Measurements from ENCODE around the gene FGF14.

FGF14 gene

GRCh38 chr13:102040812-102041211 lies 361.0 kb downstream of the FGF14 start:
- Histone ChIP-seq H3K27ac (ENCODE audit: low read depth, low read length) (no peak overlapping the region), H3K4me3 (ENCODE audit: low read depth, low read length) (no peak overlapping the region), H3K4me1 (ENCODE audit: control insufficient read depth, insufficient read depth, low read length) (no peaks in the 10 kb centered on the region), H3K9me3 (ENCODE audit: control insufficient read depth, insufficient read depth, low read length) (no peaks in the 10 kb centered on the region), H3K36me3 (ENCODE audit: control insufficient read depth, insufficient read depth, low read length) (no peaks in the 10 kb centered on the region), H3K27me3 (ENCODE audit: control insufficient read depth, insufficient read depth, low read length) (no peaks in the 10 kb centered on the region), H3K9ac (ENCODE audit: low read depth, low read length) (no peak overlapping the region)

GRCh38 chr13:102039264-102039663 lies 362.6 kb downstream of the FGF14 start:
- no peaks in the 10 kb centered on the region for H3K27me3 ChIP-seq (ENCODE audit: control insufficient read depth, insufficient read depth, low read length)
- H3K36me3 ChIP-seq (ENCODE audit: control insufficient read depth, insufficient read depth, low read length), result no peaks in the 10 kb centered on the region
- no peaks in the 10 kb centered on the region for H3K4me1 ChIP-seq (ENCODE audit: control insufficient read depth, insufficient read depth, low read length)
- H3K9ac ChIP-seq (ENCODE audit: low read depth, low read length), result no peak overlapping the region
- H3K4me3 ChIP-seq (ENCODE audit: low read depth, low read length), result no peak overlapping the region
- no peaks in the 10 kb centered on the region for H3K9me3 ChIP-seq (ENCODE audit: control insufficient read depth, insufficient read depth, low read length)
- no peak overlapping the region for H3K27ac ChIP-seq (ENCODE audit: low read depth, low read length)

- no peaks in the 10 kb centered on the region for H3K9me3 ChIP-seq (ENCODE audit: control insufficient read depth, insufficient read depth, low read length)
- no peaks in the 10 kb centered on the region for H3K36me3 ChIP-seq (ENCODE audit: control insufficient read depth, insufficient read depth, low read length)
- no peak overlapping the region for H3K27ac ChIP-seq (ENCODE audit: low read depth, low read length)
- no peak overlapping the region for H3K4me3 ChIP-seq (ENCODE audit: low read depth, low read length)
- H3K9ac ChIP-seq (ENCODE audit: low read depth, low read length), result no peak overlapping the region
- no peaks in the 10 kb centered on the region for H3K27me3 ChIP-seq (ENCODE audit: control insufficient read depth, insufficient read depth, low read length)
- no peaks in the 10 kb centered on the region for H3K4me1 ChIP-seq (ENCODE audit: control insufficient read depth, insufficient read depth, low read length)
These were observed 363.1 kb downstream of the FGF14 start for GRCh38 chr13:102038787-102039186.

DNA sequence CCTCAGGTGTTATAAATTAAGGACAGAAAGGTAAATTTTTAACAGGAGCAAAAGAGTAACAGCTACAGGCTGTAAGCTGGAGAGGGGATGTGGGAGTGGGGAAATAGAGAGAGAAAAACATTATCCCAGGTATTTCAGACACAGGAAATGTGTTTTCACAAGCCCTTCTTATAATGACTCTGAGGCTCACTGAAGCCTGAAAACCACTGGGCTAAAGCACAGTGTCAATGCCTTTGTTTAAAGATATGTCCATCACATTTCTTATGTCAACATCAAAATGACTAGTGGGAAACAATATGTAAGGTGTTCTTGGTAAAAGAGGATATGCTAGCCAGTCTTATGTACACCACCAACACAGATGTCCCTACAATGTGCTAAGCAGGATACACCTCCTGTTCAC lies 365.9 kb downstream of the FGF14 start:
- Histone ChIP-seq H3K36me3 (ENCODE audit: control insufficient read depth, insufficient read depth, low read length) (no peaks in the 10 kb centered on the region), H3K4me1 (ENCODE audit: control insufficient read depth, insufficient read depth, low read length) (no peaks in the 10 kb centered on the region), H3K27me3 (ENCODE audit: control insufficient read depth, insufficient read depth, low read length) (no peaks in the 10 kb centered on the region), H3K9ac (ENCODE audit: low read depth, low read length) (no peak overlapping the region), H3K4me3 (ENCODE audit: low read depth, low read length) (no peak overlapping the region), H3K27ac (ENCODE audit: low read depth, low read length) (no peak overlapping the region), H3K9me3 (ENCODE audit: control insufficient read depth, insufficient read depth, low read length) (no peaks in the 10 kb centered on the region)

DNA sequence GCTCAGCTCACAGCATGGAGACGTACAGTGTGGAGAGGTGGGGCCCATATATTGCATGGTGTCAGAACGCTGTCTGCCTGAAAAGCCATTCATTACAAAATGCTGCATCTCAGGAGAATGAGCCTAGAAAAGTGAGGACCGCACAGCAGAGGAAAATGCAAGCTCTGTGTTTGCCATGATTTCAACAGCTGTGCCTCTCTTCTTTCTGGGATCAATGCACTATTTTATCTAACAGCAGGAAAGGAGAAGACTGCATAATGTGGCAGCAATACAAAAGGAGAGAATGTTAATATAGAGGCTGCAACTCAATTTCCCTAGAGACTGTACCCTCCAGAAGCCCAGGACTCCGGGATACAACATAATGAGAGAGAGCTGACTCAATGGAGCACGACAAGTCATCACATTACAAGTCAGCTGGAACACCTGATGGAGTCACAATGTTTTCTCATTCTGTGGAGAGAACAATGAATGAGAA lies 368.0 kb downstream of the FGF14 start:
- Histone ChIP-seq H3K27me3 (ENCODE audit: control insufficient read depth, insufficient read depth, low read length) (no peaks in the 10 kb centered on the region), H3K4me3 (ENCODE audit: low read depth, low read length) (no peak overlapping the region), H3K9me3 (ENCODE audit: control insufficient read depth, insufficient read depth, low read length) (no peaks in the 10 kb centered on the region), H3K27ac (ENCODE audit: low read depth, low read length) (no peak overlapping the region), H3K36me3 (ENCODE audit: control insufficient read depth, insufficient read depth, low read length) (no peaks in the 10 kb centered on the region), H3K4me1 (ENCODE audit: control insufficient read depth, insufficient read depth, low read length) (no peaks in the 10 kb centered on the region), H3K9ac (ENCODE audit: low read depth, low read length) (no peak overlapping the region)

DNA sequence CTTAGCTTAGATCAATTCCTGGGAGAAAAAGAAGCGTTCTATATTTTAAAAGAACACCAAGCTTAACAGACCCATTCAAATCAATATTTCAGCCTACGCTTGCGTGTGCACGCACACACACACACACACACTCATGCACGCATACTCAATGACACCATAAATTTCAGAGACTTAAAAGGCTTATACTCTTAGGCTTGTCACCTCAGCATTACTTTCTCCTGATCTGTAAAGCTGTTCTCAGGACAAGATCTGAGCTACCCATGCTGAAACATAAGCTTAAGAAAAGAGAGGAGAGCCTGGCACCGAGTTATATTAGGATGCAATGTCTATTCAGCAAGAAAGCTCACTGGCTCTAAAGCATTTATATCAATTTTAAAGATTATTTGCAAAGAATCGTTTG lies 368.5 kb downstream of the FGF14 start:
- no peak overlapping the region for H3K27ac ChIP-seq (ENCODE audit: low read depth, low read length)
- no peak overlapping the region for H3K9ac ChIP-seq (ENCODE audit: low read depth, low read length)
- no peaks in the 10 kb centered on the region for H3K36me3 ChIP-seq (ENCODE audit: control insufficient read depth, insufficient read depth, low read length)
- H3K9me3 ChIP-seq (ENCODE audit: control insufficient read depth, insufficient read depth, low read length), result no peaks in the 10 kb centered on the region
- no peaks in the 10 kb centered on the region for H3K27me3 ChIP-seq (ENCODE audit: control insufficient read depth, insufficient read depth, low read length)
- no peaks in the 10 kb centered on the region for H3K4me1 ChIP-seq (ENCODE audit: control insufficient read depth, insufficient read depth, low read length)
- H3K4me3 ChIP-seq (ENCODE audit: low read depth, low read length), result no peak overlapping the region

DNA sequence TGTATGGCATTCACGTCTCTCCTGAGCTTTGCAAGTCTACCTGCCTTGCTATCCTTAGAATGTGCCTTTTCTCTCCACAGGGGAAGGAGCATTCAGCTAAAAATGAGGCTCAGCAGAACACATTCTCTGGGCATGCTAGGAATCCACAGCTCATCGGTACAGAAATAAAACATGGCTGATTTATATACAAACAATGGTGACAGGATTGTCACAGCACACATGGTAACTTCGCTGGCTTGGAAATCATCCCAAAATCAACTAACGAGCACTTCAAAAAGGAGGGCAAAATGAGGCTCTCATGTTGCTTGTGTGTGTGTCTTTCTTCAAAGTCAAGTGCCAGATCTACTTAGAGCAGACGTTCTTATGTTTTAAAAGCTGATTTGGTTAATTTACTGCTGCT lies 373.0 kb downstream of the FGF14 start:
- no peak overlapping the region for H3K9ac ChIP-seq (ENCODE audit: low read depth, low read length)
- no peak overlapping the region for H3K27ac ChIP-seq (ENCODE audit: low read depth, low read length)
- H3K4me3 ChIP-seq (ENCODE audit: low read depth, low read length), result no peak overlapping the region
- no peaks in the 10 kb centered on the region for H3K27me3 ChIP-seq (ENCODE audit: control insufficient read depth, insufficient read depth, low read length)
- no peaks in the 10 kb centered on the region for H3K36me3 ChIP-seq (ENCODE audit: control insufficient read depth, insufficient read depth, low read length)
- no peaks in the 10 kb centered on the region for H3K4me1 ChIP-seq (ENCODE audit: control insufficient read depth, insufficient read depth, low read length)
- H3K9me3 ChIP-seq (ENCODE audit: control insufficient read depth, insufficient read depth, low read length), result no peaks in the 10 kb centered on the region

- no peaks in the 10 kb centered on the region for H3K36me3 ChIP-seq (ENCODE audit: control insufficient read depth, insufficient read depth, low read length)
- no peaks in the 10 kb centered on the region for H3K4me1 ChIP-seq (ENCODE audit: control insufficient read depth, insufficient read depth, low read length)
- H3K27me3 ChIP-seq (ENCODE audit: control insufficient read depth, insufficient read depth, low read length), result no peaks in the 10 kb centered on the region
- no peak overlapping the region for H3K27ac ChIP-seq (ENCODE audit: low read depth, low read length)
- H3K9ac ChIP-seq (ENCODE audit: low read depth, low read length), result no peak overlapping the region
- H3K9me3 ChIP-seq (ENCODE audit: control insufficient read depth, insufficient read depth, low read length), result no peaks in the 10 kb centered on the region
- H3K4me3 ChIP-seq (ENCODE audit: low read depth, low read length), result no peak overlapping the region
These were observed 373.6 kb downstream of the FGF14 start for GRCh38 chr13:102028206-102028605.

DNA sequence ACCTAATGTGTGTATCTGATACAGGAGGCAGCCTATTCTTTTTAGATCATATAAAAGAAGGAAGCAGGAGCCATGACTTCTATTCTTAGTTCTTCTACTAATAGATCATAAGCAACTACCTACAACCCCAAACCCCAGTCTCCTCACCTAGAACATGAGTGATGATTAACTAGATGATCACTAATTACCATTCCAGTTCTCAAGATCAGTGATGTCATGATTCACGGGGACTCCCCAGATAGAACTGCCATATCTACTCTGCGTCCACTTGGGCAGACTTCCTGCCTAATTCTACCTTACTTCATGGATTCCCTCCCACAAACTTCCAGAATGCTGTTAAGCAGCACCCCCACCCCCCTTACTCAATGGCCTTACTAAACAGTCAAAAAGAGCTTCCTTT lies 380.1 kb downstream of the FGF14 start:
- H3K27ac ChIP-seq (ENCODE audit: low read depth, low read length), result no peak overlapping the region
- H3K27me3 ChIP-seq (ENCODE audit: control insufficient read depth, insufficient read depth, low read length), result no peaks in the 10 kb centered on the region
- H3K36me3 ChIP-seq (ENCODE audit: control insufficient read depth, insufficient read depth, low read length), result no peaks in the 10 kb centered on the region
- peaks cover 10% of the 10 kb centered on the region; the same call in 1 of the 2 replicates for H3K9me3 ChIP-seq (ENCODE audit: control insufficient read depth, insufficient read depth, low read length)
- H3K4me3 ChIP-seq (ENCODE audit: low read depth, low read length), result no peak overlapping the region
- no peaks in the 10 kb centered on the region for H3K4me1 ChIP-seq (ENCODE audit: control insufficient read depth, insufficient read depth, low read length)
- no peak overlapping the region for H3K9ac ChIP-seq (ENCODE audit: low read depth, low read length)

- Histone ChIP-seq H3K36me3 (ENCODE audit: control insufficient read depth, insufficient read depth, low read length) (no peaks in the 10 kb centered on the region), H3K9ac (ENCODE audit: low read depth, low read length) (no peak overlapping the region), H3K27ac (ENCODE audit: low read depth, low read length) (no peak overlapping the region), H3K27me3 (ENCODE audit: control insufficient read depth, insufficient read depth, low read length) (no peaks in the 10 kb centered on the region), H3K4me1 (ENCODE audit: control insufficient read depth, insufficient read depth, low read length) (no peaks in the 10 kb centered on the region), H3K4me3 (ENCODE audit: low read depth, low read length) (no peak overlapping the region), H3K9me3 (ENCODE audit: control insufficient read depth, insufficient read depth, low read length) (peaks cover 10% of the 10 kb centered on the region; the same call in 1 of the 2 replicates)
These were observed 381.1 kb downstream of the FGF14 start for GRCh38 chr13:102020611-102021216.

DNA sequence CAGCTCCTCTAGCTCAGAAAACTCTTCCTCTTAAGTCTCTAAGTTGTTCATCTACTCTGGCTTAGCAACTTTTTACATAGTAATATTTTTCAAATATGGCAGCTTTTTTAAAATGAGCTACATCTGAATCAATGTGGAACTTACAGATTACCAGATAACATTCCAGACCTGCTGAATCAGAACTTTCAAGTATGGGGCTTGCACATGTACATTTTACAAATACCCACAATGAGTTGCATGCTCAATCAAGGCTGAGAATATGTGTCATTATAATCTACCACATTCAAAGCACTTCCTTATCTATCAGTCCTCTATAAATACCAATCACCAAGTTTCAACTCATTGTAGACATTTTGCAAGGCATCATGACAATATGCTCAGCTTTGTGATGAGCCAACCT lies 383.1 kb downstream of the FGF14 start:
- H3K4me3 ChIP-seq (ENCODE audit: low read depth, low read length), result no peak overlapping the region
- no peak overlapping the region for H3K9ac ChIP-seq (ENCODE audit: low read depth, low read length)
- H3K27ac ChIP-seq (ENCODE audit: low read depth, low read length), result no peak overlapping the region
- H3K27me3 ChIP-seq (ENCODE audit: control insufficient read depth, insufficient read depth, low read length), result no peaks in the 10 kb centered on the region
- H3K9me3 ChIP-seq (ENCODE audit: control insufficient read depth, insufficient read depth, low read length), result peaks cover 10% of the 10 kb centered on the region; the same call in 1 of the 2 replicates
- H3K36me3 ChIP-seq (ENCODE audit: control insufficient read depth, insufficient read depth, low read length), result no peaks in the 10 kb centered on the region
- H3K4me1 ChIP-seq (ENCODE audit: control insufficient read depth, insufficient read depth, low read length), result no peaks in the 10 kb centered on the region
